ENCODE measurements around the gene IFNB1. TPM values are rescaled to one million over a fixed set of nuclear protein-coding genes. Genes with fewer than 3 reads are reported as not detected.

IFNB1 gene
- total RNA-seq, 1 donor from 2014 or later, result not detected

- Mint-ChIP-seq H3K27ac (ENCODE audit: unreplicated experiment) (no peak overlapping the region), H3K4me1 (ENCODE audit: unreplicated experiment) (peaks cover 27% of the 10 kb centered on the region), H3K4me3 (ENCODE audit: unreplicated experiment) (no peak overlapping the region), H3K27me3 (ENCODE audit: unreplicated experiment) (no peaks in the 10 kb centered on the region), H3K9me3 (ENCODE audit: unreplicated experiment) (no peaks in the 10 kb centered on the region), H3K36me3 (ENCODE audit: low read depth, unreplicated experiment) (peaks cover 8% of the 10 kb centered on the region)
- no peak for DNase-seq (ENCODE audit: low spot score)
- no peak for TF ChIP-seq CTCF (IDR thresholded peaks at IDR 0.05; ENCODE audit: unreplicated experiment)
Observed at GRCh38 chr9:21084242-21084850, 6.6 kb upstream of the IFNB1 start.

GRCh38 chr9:21082671-21083070 lies 4.9 kb upstream of the IFNB1 start:
- peaks cover 27% of the 10 kb centered on the region for H3K4me1 Mint-ChIP-seq (ENCODE audit: unreplicated experiment)
- DNase-seq (ENCODE audit: low spot score), result no peak
- H3K4me3 Mint-ChIP-seq (ENCODE audit: unreplicated experiment), result peak overlapping the region; percentile 9
- peak overlapping the region; percentile 89 for H3K27ac Mint-ChIP-seq (ENCODE audit: unreplicated experiment)
- no peaks in the 10 kb centered on the region for H3K27me3 Mint-ChIP-seq (ENCODE audit: unreplicated experiment)
- H3K9me3 Mint-ChIP-seq (ENCODE audit: unreplicated experiment), result no peaks in the 10 kb centered on the region
- no peak for TF ChIP-seq CTCF (IDR thresholded peaks at IDR 0.05; ENCODE audit: unreplicated experiment)
- peaks cover 4% of the 10 kb centered on the region for H3K36me3 Mint-ChIP-seq (ENCODE audit: low read depth, unreplicated experiment)

GRCh38 chr9:21081999-21082398 lies 4.3 kb upstream of the IFNB1 start:
- DNase-seq (ENCODE audit: low spot score), result no peak
- no peaks in the 10 kb centered on the region for H3K9me3 Mint-ChIP-seq (ENCODE audit: unreplicated experiment)
- peak overlapping the region; percentile 100 for H3K27ac Mint-ChIP-seq (ENCODE audit: unreplicated experiment)

GRCh38 chr9:21081451-21081850 lies 3.7 kb upstream of the IFNB1 start:
- Mint-ChIP-seq H3K9me3 (ENCODE audit: unreplicated experiment) (no peaks in the 10 kb centered on the region), H3K27me3 (ENCODE audit: unreplicated experiment) (no peaks in the 10 kb centered on the region), H3K4me3 (ENCODE audit: unreplicated experiment) (no peak overlapping the region), H3K36me3 (ENCODE audit: low read depth, unreplicated experiment) (no peaks in the 10 kb centered on the region), H3K27ac (ENCODE audit: unreplicated experiment) (peak overlapping the region; percentile 100), H3K4me1 (ENCODE audit: unreplicated experiment) (peaks cover 27% of the 10 kb centered on the region)
- TF ChIP-seq CTCF (IDR thresholded peaks at IDR 0.05; ENCODE audit: unreplicated experiment), result no peak
- DNase-seq (ENCODE audit: low spot score), result no peak

More at GRCh38 chr9:21081999-21082398, 4.3 kb upstream of the IFNB1 start:
- H3K4me3 Mint-ChIP-seq (ENCODE audit: unreplicated experiment), result peak overlapping the region; percentile 7
- no peaks in the 10 kb centered on the region for H3K27me3 Mint-ChIP-seq (ENCODE audit: unreplicated experiment)
- H3K4me1 Mint-ChIP-seq (ENCODE audit: unreplicated experiment), result peaks cover 27% of the 10 kb centered on the region
- peaks cover 4% of the 10 kb centered on the region for H3K36me3 Mint-ChIP-seq (ENCODE audit: low read depth, unreplicated experiment)
- no peak for TF ChIP-seq CTCF (IDR thresholded peaks at IDR 0.05; ENCODE audit: unreplicated experiment)

- no peak for DNase-seq (ENCODE audit: low spot score)
- H3K27me3 Mint-ChIP-seq (ENCODE audit: unreplicated experiment), result no peaks in the 10 kb centered on the region
- H3K4me1 Mint-ChIP-seq (ENCODE audit: unreplicated experiment), result peaks cover 34% of the 10 kb centered on the region
- peak overlapping the region; percentile 95 for H3K27ac Mint-ChIP-seq (ENCODE audit: unreplicated experiment)
- H3K36me3 Mint-ChIP-seq (ENCODE audit: low read depth, unreplicated experiment), result no peaks in the 10 kb centered on the region
- no peak overlapping the region for H3K4me3 Mint-ChIP-seq (ENCODE audit: unreplicated experiment)
- no peaks in the 10 kb centered on the region for H3K9me3 Mint-ChIP-seq (ENCODE audit: unreplicated experiment)
- TF ChIP-seq CTCF (IDR thresholded peaks at IDR 0.05; ENCODE audit: unreplicated experiment), result no peak
Observed at GRCh38 chr9:21080793-21081192, 3.1 kb upstream of the IFNB1 start.

Data from endothelial cell (in vitro differentiated cells).